Parathyroid adenoma (tissue), 2 donors: Measurements from ENCODE around the gene MED10.

Experiments used
- H2AFZ ChIP-seq: fragments of 300-600 bp; sonication (generic); one replicate; pipeline ENCODE4 v1.7.0; 2017; ENCODE audit warnings: antibody characterized with exemption, mild to moderate bottlenecking
- H3K27ac ChIP-seq: fragments of 300-600 bp; sonication (generic); one replicate; pipeline ENCODE4 v1.7.0; 2017
- H3K27me3 ChIP-seq: fragments of 300-600 bp; sonication (generic); one replicate; pipeline ENCODE4 v1.7.0; 2017; ENCODE audit warnings: low read length; ENCODE audit not compliant: control insufficient read depth, insufficient read depth
- H3K36me3 ChIP-seq: fragments of 300-600 bp; sonication (generic); one replicate; pipeline ENCODE4 v1.7.0; 2017; ENCODE audit warnings: low read length; ENCODE audit not compliant: control insufficient read depth, insufficient read depth
- H3K4me1 ChIP-seq: fragments of 300-600 bp; sonication (generic); one replicate; pipeline ENCODE4 v1.7.0; 2017; ENCODE audit warnings: control low read depth
- H3K4me2 ChIP-seq: fragments of 300-600 bp; sonication (generic); one replicate; pipeline ENCODE4 v1.7.0; 2017; ENCODE audit warnings: low read length
- H3K4me3 ChIP-seq: fragments of 300-600 bp; sonication (generic); one replicate; pipeline ENCODE4 v1.7.0; 2017; ENCODE audit warnings: low read depth, low read length
- H3K79me2 ChIP-seq: fragments of 300-600 bp; sonication (generic); one replicate; pipeline ENCODE4 v1.7.0; 2017; ENCODE audit warnings: control low read depth
- H3K9ac ChIP-seq: fragments of 300-600 bp; sonication (generic); one replicate; pipeline ENCODE4 v1.7.0; 2017; ENCODE audit warnings: mild to moderate bottlenecking
- H3K9me3 ChIP-seq: fragments of 300-600 bp; sonication (generic); one replicate; pipeline ENCODE4 v1.7.0; 2017; ENCODE audit warnings: low read length; ENCODE audit not compliant: control insufficient read depth
- CTCF ChIP-seq: fragments of 300-600 bp; sonication (generic); IDR thresholded peaks from one replicate; pipeline ENCODE4 v1.7.0; 2017; ENCODE audit warnings: antibody characterized with exemption, mild to moderate bottlenecking
- donor health status: primary hyperparathyroidism.

Gene MED10

GRCh38 chr5:6407558-6408259, 29.4 kb upstream of the MED10 start:
- H3K36me3 ChIP-seq = no peaks in the 10 kb centered on the region
- no peak overlapping the region for H3K27ac ChIP-seq
- no peaks in the 10 kb centered on the region for H3K27me3 ChIP-seq
- no peak overlapping the region for H3K9ac ChIP-seq
- no peak overlapping the region for H2AFZ ChIP-seq
- TF ChIP-seq CTCF = no peak
- no peak overlapping the region for H3K4me3 ChIP-seq
- H3K9me3 ChIP-seq = peaks cover 3% of the 10 kb centered on the region
- no peaks in the 10 kb centered on the region for H3K79me2 ChIP-seq
- no peak overlapping the region for H3K4me2 ChIP-seq
- no peaks in the 10 kb centered on the region for H3K4me1 ChIP-seq

- no peak overlapping the region for H3K9ac ChIP-seq
- H3K79me2 ChIP-seq = no peaks in the 10 kb centered on the region
- no peak overlapping the region for H2AFZ ChIP-seq
- H3K9me3 ChIP-seq = peaks cover 3% of the 10 kb centered on the region
- no peaks in the 10 kb centered on the region for H3K27me3 ChIP-seq
- no peaks in the 10 kb centered on the region for H3K36me3 ChIP-seq
- no peak overlapping the region for H3K4me3 ChIP-seq
- no peak for TF ChIP-seq CTCF
- H3K27ac ChIP-seq = no peak overlapping the region
- H3K4me2 ChIP-seq = no peak overlapping the region
- H3K4me1 ChIP-seq = no peaks in the 10 kb centered on the region
These were observed 27.2 kb upstream of the MED10 start for GRCh38 chr5:6405591-6405990.

GRCh38 chr5:6404129-6404528, 25.8 kb upstream of the MED10 start:
- TF ChIP-seq CTCF = no peak
- no peaks in the 10 kb centered on the region for H3K27me3 ChIP-seq
- no peak overlapping the region for H3K4me3 ChIP-seq
- H3K36me3 ChIP-seq = no peaks in the 10 kb centered on the region
- no peaks in the 10 kb centered on the region for H3K4me1 ChIP-seq
- no peak overlapping the region for H2AFZ ChIP-seq
- no peak overlapping the region for H3K27ac ChIP-seq
- no peaks in the 10 kb centered on the region for H3K79me2 ChIP-seq
- H3K4me2 ChIP-seq = no peak overlapping the region
- H3K9me3 ChIP-seq = peaks cover 3% of the 10 kb centered on the region
- H3K9ac ChIP-seq = no peak overlapping the region

- Histone ChIP-seq H3K4me3 (no peak overlapping the region), H3K27me3 (no peaks in the 10 kb centered on the region), H3K9me3 (no peaks in the 10 kb centered on the region), H3K36me3 (no peaks in the 10 kb centered on the region), H3K27ac (no peak overlapping the region), H3K4me2 (no peak overlapping the region), H3K79me2 (no peaks in the 10 kb centered on the region), H3K4me1 (no peaks in the 10 kb centered on the region), H2AFZ (no peak overlapping the region), H3K9ac (no peak overlapping the region)
- no peak for TF ChIP-seq CTCF
These were observed 25.1 kb upstream of the MED10 start for GRCh38 chr5:6403416-6403815.

GRCh38 chr5:6402939-6403338, 24.6 kb upstream of the MED10 start:
- H3K36me3 ChIP-seq = no peaks in the 10 kb centered on the region
- no peak overlapping the region for H2AFZ ChIP-seq
- no peak overlapping the region for H3K4me3 ChIP-seq
- H3K4me1 ChIP-seq = no peaks in the 10 kb centered on the region
- no peak overlapping the region for H3K4me2 ChIP-seq
- no peaks in the 10 kb centered on the region for H3K27me3 ChIP-seq
- no peak overlapping the region for H3K9ac ChIP-seq
- H3K9me3 ChIP-seq = no peaks in the 10 kb centered on the region
- H3K79me2 ChIP-seq = no peaks in the 10 kb centered on the region
- no peak for TF ChIP-seq CTCF
- no peak overlapping the region for H3K27ac ChIP-seq
